SU-DHL-6 (cell line): ENCODE results near the gene INSC.

Experiments used
- EZH2phosphoT487 ChIP-seq: fragments of 200-600 bp; sonication (generic), shearing (Covaris generic); conservative IDR thresholded peaks from 2 replicates; pipeline ENCODE4 v1.6.1; 2018; ENCODE audit warnings: mild to moderate bottlenecking, antibody characterized with exemption, low read length, moderate library complexity, mixed read lengths
- TF ChIP-seq, protein P1 (sequence below): fragments of 200-600 bp; sonication (generic); IDR thresholded peaks from one replicate; pipeline ENCODE4 v1.5.1; 2017; ENCODE audit warnings: antibody characterized with exemption, mild to moderate bottlenecking, low read length, moderate library complexity; ENCODE audit not compliant: insufficient read depth, poor library complexity, severe bottlenecking

- TF ChIP-seq, protein P1, sequence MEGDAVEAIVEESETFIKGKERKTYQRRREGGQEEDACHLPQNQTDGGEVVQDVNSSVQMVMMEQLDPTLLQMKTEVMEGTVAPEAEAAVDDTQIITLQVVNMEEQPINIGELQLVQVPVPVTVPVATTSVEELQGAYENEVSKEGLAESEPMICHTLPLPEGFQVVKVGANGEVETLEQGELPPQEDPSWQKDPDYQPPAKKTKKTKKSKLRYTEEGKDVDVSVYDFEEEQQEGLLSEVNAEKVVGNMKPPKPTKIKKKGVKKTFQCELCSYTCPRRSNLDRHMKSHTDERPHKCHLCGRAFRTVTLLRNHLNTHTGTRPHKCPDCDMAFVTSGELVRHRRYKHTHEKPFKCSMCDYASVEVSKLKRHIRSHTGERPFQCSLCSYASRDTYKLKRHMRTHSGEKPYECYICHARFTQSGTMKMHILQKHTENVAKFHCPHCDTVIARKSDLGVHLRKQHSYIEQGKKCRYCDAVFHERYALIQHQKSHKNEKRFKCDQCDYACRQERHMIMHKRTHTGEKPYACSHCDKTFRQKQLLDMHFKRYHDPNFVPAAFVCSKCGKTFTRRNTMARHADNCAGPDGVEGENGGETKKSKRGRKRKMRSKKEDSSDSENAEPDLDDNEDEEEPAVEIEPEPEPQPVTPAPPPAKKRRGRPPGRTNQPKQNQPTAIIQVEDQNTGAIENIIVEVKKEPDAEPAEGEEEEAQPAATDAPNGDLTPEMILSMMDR, result no peak
- TF ChIP-seq EZH2phosphoT487, result no peak
Measured at GRCh38 chr11:15139096-15139770, 24.5 kb downstream of the INSC start.
